ENCODE results near the gene ERCC8.

DNA sequence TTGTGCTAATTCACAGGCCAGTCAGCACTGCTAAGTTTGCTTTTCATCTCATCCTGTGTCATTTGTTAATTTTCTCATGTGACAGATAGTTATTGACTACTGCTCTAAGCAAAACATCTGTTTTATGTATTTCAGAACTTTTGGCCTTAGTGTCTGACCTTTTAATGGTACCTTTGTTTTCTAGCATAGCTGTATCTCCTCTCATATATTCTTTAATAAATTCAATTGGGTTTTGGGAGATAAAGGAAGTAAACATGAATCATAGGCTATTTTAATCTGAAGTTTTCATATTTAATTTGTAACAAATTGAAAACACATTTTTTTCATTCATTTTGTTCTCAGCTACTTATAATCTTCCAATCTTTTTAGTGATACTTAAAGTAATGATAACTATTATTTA is 13.2 kb upstream of the ERCC8 start:
- TF ChIP-seq CTCF (conservative IDR thresholded peaks at IDR 0.05; ENCODE audit: low read depth in 2 of 2), result no peak
- TF ChIP-seq CREB1 (CRISPR knock-in tag; IDR thresholded peaks at IDR 0.05; ENCODE audit: low read depth), result no peak
- no peak for TF ChIP-seq EZH2 (IDR thresholded peaks at IDR 0.05; ENCODE audit: low read depth, unreplicated experiment)
- TF ChIP-seq JUNB (IDR thresholded peaks at IDR 0.05; ENCODE audit: unreplicated experiment), result no peak

All from GM23338 (cell line).